ENCODE measurements around the gene PIGQ. TPM values are rescaled to one million over a fixed set of nuclear protein-coding genes. Genes with fewer than 3 reads are reported as not detected.

PIGQ gene
- polyA plus RNA-seq, 3 donors = 11.4 to 39.8 (median 12.1) TPM

DNA sequence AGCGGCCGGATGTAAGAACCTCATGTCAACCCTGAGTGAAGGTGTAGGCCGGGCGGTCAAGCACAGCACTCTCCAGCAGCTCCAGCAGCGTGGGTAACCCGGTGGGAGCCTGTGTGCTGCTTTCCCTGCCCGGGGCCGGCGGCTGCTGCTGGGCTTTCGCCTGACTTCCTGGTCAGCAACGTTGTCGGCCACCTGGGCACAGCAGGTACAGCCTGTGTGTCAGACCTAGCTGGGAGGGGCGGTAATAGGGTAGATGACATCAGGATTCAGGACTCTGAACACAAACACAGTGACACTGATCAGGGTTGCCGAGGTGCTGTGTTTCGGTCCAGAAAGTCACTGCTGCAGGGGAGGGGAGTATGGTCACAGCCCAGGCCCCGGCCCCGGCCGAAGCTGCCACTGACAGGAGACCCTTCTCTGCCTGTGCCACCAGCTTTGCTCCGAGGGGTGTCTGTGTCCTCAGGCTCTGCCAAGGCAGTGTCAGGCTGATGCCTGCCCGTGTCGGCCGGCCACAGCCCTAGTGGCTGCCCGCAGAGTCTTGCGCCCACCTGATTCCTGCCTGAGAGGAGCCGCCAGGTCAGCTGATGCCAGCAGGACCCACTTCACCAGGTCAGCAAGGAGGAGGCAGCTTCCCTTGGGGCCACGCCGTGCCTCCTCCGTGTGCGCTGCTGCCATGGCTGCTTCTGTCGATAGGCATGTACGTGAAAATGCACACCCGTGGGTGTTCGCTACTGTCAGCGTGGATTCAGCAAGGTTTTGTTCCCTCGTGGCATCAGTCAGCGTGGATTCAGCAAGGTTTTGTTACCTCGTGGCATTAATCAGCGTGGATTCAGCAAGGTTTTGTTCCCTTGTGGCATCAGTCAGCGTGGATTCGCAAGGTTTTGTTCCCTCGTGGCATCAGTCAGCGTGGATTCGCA is 29.3 kb downstream of the PIGQ start:
- Mint-ChIP-seq H3K9me3 (peaks cover 0 to 5% (median 0%) of the 10 kb centered on the region in 7 donors), H3K27me3 (ENCODE audit: low read depth in 3 of 3) (peaks cover 0 to 2% (median 1%) of the 10 kb centered on the region in 3 donors), H3K27ac (peak overlapping the region in 1 of 7 donors; percentile 36), H3K4me1 (peaks cover 30% of the 10 kb centered on the region), H3K4me3 (no peak overlapping the region), H3K36me3 (peaks cover 25 to 58% of the 10 kb centered on the region in 2 donors)
- no peak overlapping the region for H3K9ac ChIP-seq (ENCODE audit: insufficient read depth, low read length, poor library complexity, severe bottlenecking)
- no peak overlapping the region for H2AFZ ChIP-seq (ENCODE audit: insufficient read depth, low read depth, low read length, poor library complexity, severe bottlenecking)
- no peak overlapping the region for H3K27ac ChIP-seq (ENCODE audit: low read depth in 1 of 2, low read length in 2 of 2)
- H3K4me2 ChIP-seq (replicated peaks; ENCODE audit: extremely low read depth, low read length, poor library complexity, severe bottlenecking) = no peak overlapping the region
- H4K20me1 ChIP-seq (ENCODE audit: insufficient read depth, low read length) = peaks cover 91% of the 10 kb centered on the region
- H3K9me3 ChIP-seq (replicated peaks in 1 of 2; ENCODE audit: control insufficient read depth in 1 of 2, insufficient read depth in 1 of 2, low read length in 2 of 2) = no peaks in the 10 kb centered on the region
- peaks cover 24 to 29% of the 10 kb centered on the region in 2 donors for H3K4me1 ChIP-seq (ENCODE audit: control insufficient read depth in 1 of 2, insufficient read depth in 2 of 2, low read length in 2 of 2)
- intact Hi-C loops (cut with micrococcal nuclease) = no loop called here
- 98% methylated on average over 35 of the region's 43 CpGs for WGBS (ENCODE audit: insufficient coverage)
- no peak overlapping the region for H3K4me3 ChIP-seq (replicated peaks in 1 of 3; ENCODE audit: low read depth in 2 of 3, low read length in 3 of 3)
- no peaks in the 10 kb centered on the region for H3K27me3 ChIP-seq (ENCODE audit: control insufficient read depth in 2 of 2, insufficient read depth in 2 of 2, low read length in 2 of 2)
- peaks cover 10 to 32% of the 10 kb centered on the region in 2 donors for H3K36me3 ChIP-seq (replicated peaks in 1 of 2; ENCODE audit: control insufficient read depth in 1 of 2, insufficient read depth in 2 of 2, low read length in 2 of 2)
- DNase-seq = no peak
- TF ChIP-seq, protein P1, sequence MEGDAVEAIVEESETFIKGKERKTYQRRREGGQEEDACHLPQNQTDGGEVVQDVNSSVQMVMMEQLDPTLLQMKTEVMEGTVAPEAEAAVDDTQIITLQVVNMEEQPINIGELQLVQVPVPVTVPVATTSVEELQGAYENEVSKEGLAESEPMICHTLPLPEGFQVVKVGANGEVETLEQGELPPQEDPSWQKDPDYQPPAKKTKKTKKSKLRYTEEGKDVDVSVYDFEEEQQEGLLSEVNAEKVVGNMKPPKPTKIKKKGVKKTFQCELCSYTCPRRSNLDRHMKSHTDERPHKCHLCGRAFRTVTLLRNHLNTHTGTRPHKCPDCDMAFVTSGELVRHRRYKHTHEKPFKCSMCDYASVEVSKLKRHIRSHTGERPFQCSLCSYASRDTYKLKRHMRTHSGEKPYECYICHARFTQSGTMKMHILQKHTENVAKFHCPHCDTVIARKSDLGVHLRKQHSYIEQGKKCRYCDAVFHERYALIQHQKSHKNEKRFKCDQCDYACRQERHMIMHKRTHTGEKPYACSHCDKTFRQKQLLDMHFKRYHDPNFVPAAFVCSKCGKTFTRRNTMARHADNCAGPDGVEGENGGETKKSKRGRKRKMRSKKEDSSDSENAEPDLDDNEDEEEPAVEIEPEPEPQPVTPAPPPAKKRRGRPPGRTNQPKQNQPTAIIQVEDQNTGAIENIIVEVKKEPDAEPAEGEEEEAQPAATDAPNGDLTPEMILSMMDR (IDR thresholded peaks at IDR 0.05) = no peak
- peaks cover 94% of the 10 kb centered on the region for H3K79me2 ChIP-seq (ENCODE audit: insufficient read depth, low read length)

DNA sequence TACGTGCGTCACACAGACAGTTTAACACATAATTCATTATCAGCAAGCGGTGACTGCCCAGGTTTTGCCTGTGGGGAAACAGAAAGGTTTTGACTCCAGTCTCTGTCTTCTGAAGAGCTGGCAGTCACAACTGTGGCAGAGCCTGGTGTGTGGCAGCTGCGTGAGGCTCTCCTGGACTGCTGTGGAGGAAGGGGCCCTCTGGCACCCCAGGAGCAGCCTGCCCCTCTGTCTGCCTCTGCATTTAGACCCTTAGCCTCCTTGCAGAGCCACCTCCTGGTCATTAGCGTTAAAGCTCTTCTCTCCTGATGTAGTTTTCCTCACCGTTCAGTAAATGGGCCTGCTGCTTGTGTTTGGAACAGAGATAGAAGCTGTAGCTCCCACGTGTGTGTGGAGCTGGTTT is 31.0 kb downstream of the PIGQ start:
- Histone ChIP-seq H3K79me2 (ENCODE audit: insufficient read depth, low read length) (peaks cover 94% of the 10 kb centered on the region), H3K9ac (ENCODE audit: insufficient read depth, low read length, poor library complexity, severe bottlenecking) (no peak overlapping the region), H4K20me1 (ENCODE audit: insufficient read depth, low read length) (peaks cover 91% of the 10 kb centered on the region), H3K27ac (ENCODE audit: low read depth in 1 of 2, low read length in 2 of 2) (no peak overlapping the region), H3K4me1 (ENCODE audit: control insufficient read depth in 1 of 2, insufficient read depth in 2 of 2, low read length in 2 of 2) (peaks cover 11 to 13% of the 10 kb centered on the region in 2 donors), H3K27me3 (ENCODE audit: control insufficient read depth in 2 of 2, insufficient read depth in 2 of 2, low read length in 2 of 2) (no peaks in the 10 kb centered on the region), H2AFZ (ENCODE audit: insufficient read depth, low read depth, low read length, poor library complexity, severe bottlenecking) (no peak overlapping the region), H3K4me2 (replicated peaks; ENCODE audit: extremely low read depth, low read length, poor library complexity, severe bottlenecking) (no peak overlapping the region), H3K36me3 (replicated peaks in 1 of 2; ENCODE audit: control insufficient read depth in 1 of 2, insufficient read depth in 2 of 2, low read length in 2 of 2) (peaks cover 10 to 32% of the 10 kb centered on the region in 2 donors), H3K9me3 (replicated peaks in 1 of 2; ENCODE audit: control insufficient read depth in 1 of 2, insufficient read depth in 1 of 2, low read length in 2 of 2) (peaks cover 0 to 9% of the 10 kb centered on the region in 2 donors), H3K4me3 (replicated peaks in 1 of 3; ENCODE audit: low read depth in 2 of 3, low read length in 3 of 3) (no peak overlapping the region)
- TF ChIP-seq, protein P1 (IDR thresholded peaks at IDR 0.05) = no peak
- peaks cover 16% of the 10 kb centered on the region for H3K4me1 Mint-ChIP-seq
- peaks cover 0 to 1% (median 0%) of the 10 kb centered on the region in 3 donors for H3K27me3 Mint-ChIP-seq (ENCODE audit: low read depth in 3 of 3)
- peak in 1 of 3 donors; percentile 3 for DNase-seq
- peaks cover 0 to 14% (median 8%) of the 10 kb centered on the region in 7 donors for H3K9me3 Mint-ChIP-seq
- peaks cover 26 to 58% of the 10 kb centered on the region in 2 donors for H3K36me3 Mint-ChIP-seq
- peak overlapping the region in 2 of 7 donors; percentile 11 to 51 for H3K27ac Mint-ChIP-seq
- 65% methylated on average over 4 of the region's 7 CpGs for WGBS (ENCODE audit: insufficient coverage)
- intact Hi-C loops (cut with micrococcal nuclease) = no loop called here
- no peak overlapping the region for H3K4me3 Mint-ChIP-seq

All from CD14-positive monocyte (primary cell).